ENCODE results near the gene ROR2.

DNA sequence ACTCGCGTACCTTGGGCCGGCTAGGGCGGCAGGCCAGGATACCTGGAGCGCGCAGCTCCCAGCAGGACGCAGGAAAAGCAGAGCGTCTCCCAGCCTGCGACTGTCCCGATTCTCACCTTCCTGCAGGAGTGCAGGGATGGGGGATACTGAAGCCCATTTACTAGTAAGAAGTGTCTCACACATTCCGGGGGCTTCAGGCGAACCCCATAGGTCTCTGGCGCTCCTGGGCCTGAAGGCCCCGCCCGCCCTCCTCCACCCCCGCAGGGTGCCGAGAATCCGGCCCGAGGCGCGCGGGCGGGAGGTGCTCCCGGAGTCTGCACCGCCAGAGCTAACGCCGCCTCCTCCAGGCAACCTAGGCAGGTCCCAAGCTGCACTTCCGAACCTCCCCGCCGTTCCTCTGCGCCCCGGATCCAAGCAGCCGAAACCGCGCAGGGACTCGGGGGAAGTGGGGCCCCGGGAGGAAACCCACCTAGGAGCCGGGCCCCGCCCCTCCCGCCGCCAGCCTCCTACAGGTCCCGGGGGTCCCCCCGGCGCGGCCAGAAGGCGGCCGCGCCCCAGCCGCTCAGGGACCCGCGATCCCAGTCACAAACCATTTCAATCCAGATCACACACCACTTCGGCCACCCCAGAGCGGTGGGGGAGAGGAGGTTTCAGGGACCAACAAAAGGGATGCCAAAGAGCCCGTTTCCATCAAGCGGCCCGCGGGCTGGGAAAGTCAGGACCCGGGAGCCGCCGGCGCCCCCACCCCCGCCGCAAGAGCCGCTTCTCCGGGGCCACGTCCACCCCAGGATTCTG, 1.2 kb downstream of the ROR2 start:
- TF ChIP-seq, protein P1, sequence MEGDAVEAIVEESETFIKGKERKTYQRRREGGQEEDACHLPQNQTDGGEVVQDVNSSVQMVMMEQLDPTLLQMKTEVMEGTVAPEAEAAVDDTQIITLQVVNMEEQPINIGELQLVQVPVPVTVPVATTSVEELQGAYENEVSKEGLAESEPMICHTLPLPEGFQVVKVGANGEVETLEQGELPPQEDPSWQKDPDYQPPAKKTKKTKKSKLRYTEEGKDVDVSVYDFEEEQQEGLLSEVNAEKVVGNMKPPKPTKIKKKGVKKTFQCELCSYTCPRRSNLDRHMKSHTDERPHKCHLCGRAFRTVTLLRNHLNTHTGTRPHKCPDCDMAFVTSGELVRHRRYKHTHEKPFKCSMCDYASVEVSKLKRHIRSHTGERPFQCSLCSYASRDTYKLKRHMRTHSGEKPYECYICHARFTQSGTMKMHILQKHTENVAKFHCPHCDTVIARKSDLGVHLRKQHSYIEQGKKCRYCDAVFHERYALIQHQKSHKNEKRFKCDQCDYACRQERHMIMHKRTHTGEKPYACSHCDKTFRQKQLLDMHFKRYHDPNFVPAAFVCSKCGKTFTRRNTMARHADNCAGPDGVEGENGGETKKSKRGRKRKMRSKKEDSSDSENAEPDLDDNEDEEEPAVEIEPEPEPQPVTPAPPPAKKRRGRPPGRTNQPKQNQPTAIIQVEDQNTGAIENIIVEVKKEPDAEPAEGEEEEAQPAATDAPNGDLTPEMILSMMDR (IDR thresholded peaks at IDR 0.05; ENCODE audit: borderline replicate concordance, extremely low read depth, low read length, poor library complexity, severe bottlenecking) = no peak
- no peak for TF ChIP-seq EZH2 (IDR thresholded peaks at IDR 0.05; ENCODE audit: borderline replicate concordance, low read depth, low read length, severe bottlenecking)
